Ovary (tissue), 3 donors: ENCODE measurements around the gene STXBP4.

Experiments
- EP300 ChIP-seq: sonication (generic); formaldehyde crosslinking; IDR thresholded peaks from one replicate; pipeline ENCODE4 v1.6.1; 2017; ENCODE audit warnings: antibody characterized with exemption
- POLR2A ChIP-seq: fragments of 450-650 bp; IDR thresholded peaks from one replicate; pipeline ENCODE4 v1.6.1; 2017; ENCODE audit warnings: antibody characterized with exemption, mild to moderate bottlenecking, moderate library complexity
- TF ChIP-seq, protein P1 (sequence below), 3 donors: fragments of 450-650 bp in 2 of 3; fragments of 200-600 bp in 1 of 3; IDR thresholded peaks; one replicate each; pipeline versions ENCODE4 v1.5.1 to v1.8.0; 2016 to 2022; ENCODE audit warnings: antibody characterized with exemption in 3 of 3, mild to moderate bottlenecking in 1 of 3
- donor health status: DM: no; HTN: no; CAD: no.

DNA sequence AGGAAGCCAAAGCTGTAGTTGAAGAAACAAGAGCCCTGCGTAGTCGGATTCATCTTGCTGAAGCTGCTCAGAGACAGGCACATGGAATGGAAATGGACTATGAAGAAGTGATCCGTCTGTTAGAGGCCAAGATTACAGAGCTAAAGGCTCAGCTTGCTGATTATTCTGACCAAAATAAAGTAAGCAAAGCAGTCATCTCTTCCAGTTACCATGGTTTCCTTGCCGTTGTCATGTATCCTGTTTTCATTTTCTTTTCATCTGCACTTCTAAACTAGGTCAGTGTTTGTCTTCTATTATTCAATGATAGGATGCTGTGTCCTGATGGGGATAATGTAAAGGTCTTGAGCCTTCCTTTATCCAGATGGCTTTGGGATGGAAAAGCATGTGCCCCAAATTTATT, 104.3 kb downstream of the STXBP4 start:
- TF ChIP-seq, protein P1, sequence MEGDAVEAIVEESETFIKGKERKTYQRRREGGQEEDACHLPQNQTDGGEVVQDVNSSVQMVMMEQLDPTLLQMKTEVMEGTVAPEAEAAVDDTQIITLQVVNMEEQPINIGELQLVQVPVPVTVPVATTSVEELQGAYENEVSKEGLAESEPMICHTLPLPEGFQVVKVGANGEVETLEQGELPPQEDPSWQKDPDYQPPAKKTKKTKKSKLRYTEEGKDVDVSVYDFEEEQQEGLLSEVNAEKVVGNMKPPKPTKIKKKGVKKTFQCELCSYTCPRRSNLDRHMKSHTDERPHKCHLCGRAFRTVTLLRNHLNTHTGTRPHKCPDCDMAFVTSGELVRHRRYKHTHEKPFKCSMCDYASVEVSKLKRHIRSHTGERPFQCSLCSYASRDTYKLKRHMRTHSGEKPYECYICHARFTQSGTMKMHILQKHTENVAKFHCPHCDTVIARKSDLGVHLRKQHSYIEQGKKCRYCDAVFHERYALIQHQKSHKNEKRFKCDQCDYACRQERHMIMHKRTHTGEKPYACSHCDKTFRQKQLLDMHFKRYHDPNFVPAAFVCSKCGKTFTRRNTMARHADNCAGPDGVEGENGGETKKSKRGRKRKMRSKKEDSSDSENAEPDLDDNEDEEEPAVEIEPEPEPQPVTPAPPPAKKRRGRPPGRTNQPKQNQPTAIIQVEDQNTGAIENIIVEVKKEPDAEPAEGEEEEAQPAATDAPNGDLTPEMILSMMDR (IDR thresholded peaks at IDR 0.05) = no peak
- TF ChIP-seq POLR2A = no peak
- no peak for TF ChIP-seq EP300
